ENCODE data around the gene SMOC1. TPM values are rescaled to one million over a fixed set of nuclear protein-coding genes. Genes with fewer than 3 reads are reported as not detected.

Gene SMOC1
- total RNA-seq, 2 donors from 2014 or later: not detected

GRCh38 chr14:70080076-70080475, 200.9 kb downstream of the SMOC1 start:
- Histone ChIP-seq H3K4me3 (ENCODE audit: low read length) (no peak overlapping the region), H3K27me3 (ENCODE audit: control insufficient read depth, insufficient read depth, low read length, poor library complexity, severe bottlenecking) (no peaks in the 10 kb centered on the region), H3K9ac (ENCODE audit: extremely low read depth, low read length, poor library complexity, severe bottlenecking) (no peak overlapping the region), H3K4me1 (ENCODE audit: control insufficient read depth, insufficient read depth, low read length) (no peaks in the 10 kb centered on the region), H3K36me3 (ENCODE audit: control insufficient read depth, insufficient read depth, low read length) (no peaks in the 10 kb centered on the region), H3K9me3 (ENCODE audit: control insufficient read depth, low read length) (no peaks in the 10 kb centered on the region), H3K27ac (ENCODE audit: low read depth, low read length) (no peak overlapping the region)
- DNase-seq: no peak
- no peak overlapping the region for H3K27ac Mint-ChIP-seq
- TF ChIP-seq CTCF (conservative IDR thresholded peaks at IDR 0.05): no peak
- WGBS, 2 experiments (ENCODE audit: insufficient coverage in 1 of 2, insufficient read length in 1 of 2): 93% methylated on average over 2 to 6 of the region's 6 CpGs
- H3K9me3 Mint-ChIP-seq: no peaks in the 10 kb centered on the region
- H3K27me3 Mint-ChIP-seq (ENCODE audit: insufficient read depth): peaks cover 9% of the 10 kb centered on the region
- H3K4me1 Mint-ChIP-seq: peaks cover 11% of the 10 kb centered on the region
- H3K36me3 Mint-ChIP-seq (ENCODE audit: low read depth): no peaks in the 10 kb centered on the region
- no peak overlapping the region for H3K4me3 Mint-ChIP-seq

Other genes with a start within 250 kb of the SMOC1 start
- gene SRSF5, start 112.3 kb upstream of the SMOC1 start, total RNA-seq: 100 to 1,000 TPM; 285 to 307 TPM
- not detected for gene SLC10A1, start 82.2 kb upstream of the SMOC1 start, total RNA-seq

Measured in endodermal cell (in vitro differentiated cells).